Gastroesophageal sphincter (tissue), 3 donors: ENCODE results near the gene ATP5F1E.

ENCODE experiments used
- CTCF ChIP-seq, 4 experiments: fragments of 200-600 bp in 2 of 4; fragments of 450-650 bp in 2 of 4; sonication (generic) in 1 of 4; IDR thresholded peaks; one replicate each; pipeline ENCODE4 v1.5.1; 2017 to 2019; ENCODE audit warnings: antibody characterized with exemption in 4 of 4, mild to moderate bottlenecking in 2 of 4, moderate library complexity in 2 of 4
- EP300 ChIP-seq: sonication (generic); formaldehyde crosslinking; IDR thresholded peaks from one replicate; pipeline ENCODE4 v1.6.1; 2017; ENCODE audit warnings: antibody characterized with exemption, mild to moderate bottlenecking
- POLR2A ChIP-seq, 2 donors: fragments of 450-650 bp; IDR thresholded peaks; one replicate each; pipeline ENCODE4 v1.6.1; 2017; ENCODE audit warnings: antibody characterized with exemption in 2 of 2, mild to moderate bottlenecking in 2 of 2, moderate library complexity in 1 of 2

GRCh38 chr20:59020938-59021551, 11.1 kb downstream of the ATP5F1E start:
- TF ChIP-seq CTCF (IDR thresholded peaks at IDR 0.05): no peak
- TF ChIP-seq EP300: no peak
- no peak for TF ChIP-seq POLR2A (IDR thresholded peaks at IDR 0.05)
